ENCODE measurements around the gene CAMK2B.
"Not testable (repeated sequence)": the region's sequence is repeated elsewhere in the genome, so short reads cannot be mapped to it uniquely, and the experiment has no call there.

The CAMK2B gene

DNA sequence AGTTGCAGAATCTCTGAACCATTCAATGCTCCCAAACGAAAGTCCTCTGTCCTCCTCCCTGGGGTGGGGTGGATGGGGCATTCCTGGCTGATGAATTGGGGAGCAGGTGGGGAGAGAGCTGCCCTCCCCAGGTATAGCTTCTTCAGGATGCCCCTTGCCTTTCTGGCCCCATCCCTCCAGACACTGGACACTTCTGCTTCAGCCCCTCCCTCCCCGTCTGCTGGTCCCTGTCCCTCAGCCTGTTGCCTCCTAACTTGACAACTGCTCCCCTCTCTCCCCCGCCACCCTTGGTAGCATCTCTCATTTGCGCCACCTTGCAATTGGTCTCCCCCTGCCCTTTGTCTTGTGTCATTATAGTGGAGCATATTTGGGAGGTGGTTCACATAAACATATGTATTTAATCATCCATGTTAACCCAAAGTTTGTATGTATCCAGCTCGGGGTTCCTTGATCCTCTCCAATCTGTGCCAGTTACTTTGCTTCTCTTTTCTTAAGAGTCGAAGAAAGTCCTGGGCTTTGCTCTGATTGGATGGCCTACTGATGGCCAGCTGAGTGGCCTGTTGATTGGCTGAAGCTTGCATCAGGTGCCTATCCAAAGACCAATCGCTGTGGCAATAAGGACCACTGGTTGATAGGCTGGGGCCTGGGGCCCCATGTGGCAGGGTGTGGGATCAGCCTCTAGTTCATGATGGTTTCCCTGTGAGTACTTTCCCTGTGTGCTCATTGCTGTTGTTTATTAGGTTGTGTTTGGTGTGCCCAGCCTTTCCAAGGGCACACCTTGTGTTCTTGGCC lies 132.2 kb downstream of the CAMK2B start:
- DNase-seq (ENCODE audit: low read depth, low spot score), result no peak

DNA sequence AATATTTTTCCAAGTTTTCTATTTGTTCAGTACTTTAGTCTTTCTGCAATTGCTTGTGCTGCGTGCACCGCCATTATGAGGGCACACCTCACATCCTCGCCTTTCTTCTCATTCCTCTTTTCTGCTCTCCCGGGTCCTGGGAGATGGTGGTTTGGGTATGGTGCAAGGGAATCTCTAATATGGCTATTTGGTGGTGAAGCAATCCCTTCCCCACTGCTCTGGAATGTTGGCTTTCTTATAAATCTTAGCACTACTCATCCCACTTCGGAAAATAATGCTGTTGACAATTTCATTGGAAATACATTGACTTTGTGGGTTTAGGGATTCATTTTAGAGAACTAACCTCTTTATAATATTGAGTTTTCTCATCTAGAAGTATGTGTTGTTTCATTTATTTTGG lies 134.2 kb downstream of the CAMK2B start:
- DNase-seq (ENCODE audit: low read depth, low spot score), result no peak

DNA sequence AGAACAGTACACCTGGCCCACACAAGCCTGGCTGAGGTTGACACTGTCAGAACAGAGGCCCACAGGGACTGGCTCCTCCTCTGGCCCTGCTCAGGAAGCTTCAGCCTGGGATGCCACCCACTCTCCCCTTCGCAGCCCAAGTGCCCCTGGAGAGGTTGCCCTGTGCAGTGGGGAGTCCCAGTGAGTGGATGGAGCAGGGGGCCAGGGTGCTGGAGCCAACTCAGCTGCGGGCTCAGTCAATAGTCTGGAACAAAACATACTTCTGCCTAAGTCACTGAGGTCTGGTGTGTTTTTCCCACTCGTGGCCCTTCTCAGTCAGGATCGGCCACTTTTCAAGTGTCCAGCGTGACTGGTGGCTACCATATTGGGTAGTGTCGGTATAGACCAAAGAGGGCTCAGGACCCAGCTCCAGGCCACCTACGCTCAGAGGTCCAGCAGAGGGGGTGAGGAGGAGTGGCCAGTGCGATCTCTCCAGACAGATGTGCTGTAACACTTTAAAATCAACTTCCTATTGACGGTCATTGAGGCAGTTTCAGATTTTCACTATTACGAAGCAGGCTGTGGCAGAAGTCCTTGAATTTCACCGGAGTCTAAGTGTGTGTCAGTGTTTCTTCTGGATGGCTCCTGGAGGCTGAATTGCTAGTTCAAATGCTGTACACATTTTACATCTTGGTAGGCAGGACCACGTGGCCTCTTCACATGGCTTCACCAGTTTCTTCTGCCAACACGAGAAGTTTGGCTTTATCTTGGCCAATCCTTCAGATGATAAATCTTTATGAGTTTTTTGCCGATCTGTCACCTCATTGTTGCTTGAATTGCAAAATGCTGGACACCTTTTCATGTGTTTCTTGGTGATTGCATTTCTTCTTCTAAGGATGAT lies 135.2 kb downstream of the CAMK2B start:
- no peak for DNase-seq (ENCODE audit: low read depth, low spot score)

DNA sequence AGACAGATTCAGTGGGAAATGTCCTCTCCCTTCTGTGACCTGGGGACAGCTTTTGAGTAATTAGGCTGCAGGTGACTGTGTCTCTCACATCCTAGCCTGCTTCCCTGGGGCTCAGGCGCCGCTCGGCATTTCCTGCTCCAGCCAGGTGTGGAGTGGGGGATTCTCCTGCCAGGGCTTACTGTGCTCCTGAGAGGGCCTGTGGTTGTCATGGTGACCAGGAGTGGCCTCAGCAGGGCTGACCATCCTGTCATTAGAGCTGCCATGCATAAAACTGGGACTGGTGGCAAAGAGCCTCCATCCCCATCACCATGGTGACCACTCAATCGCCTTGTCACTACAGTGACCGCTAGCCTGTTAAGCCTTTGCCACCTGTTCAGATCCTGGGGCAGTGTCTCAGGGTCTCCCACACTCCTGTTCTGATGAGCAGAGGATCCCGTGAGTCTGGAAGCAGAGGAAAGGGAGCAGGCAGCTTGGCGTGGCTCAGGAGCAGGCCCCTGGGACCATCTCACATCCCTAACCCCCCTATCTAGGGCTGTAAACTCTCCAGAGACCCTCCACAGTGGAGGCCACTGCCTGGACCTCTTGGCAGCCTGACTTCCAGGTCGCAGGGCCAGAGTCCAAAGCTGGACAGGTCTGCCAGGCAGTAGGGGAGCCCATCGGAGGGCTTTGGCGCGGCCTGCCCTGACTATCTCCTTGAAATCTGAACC lies 136.0 kb downstream of the CAMK2B start, which contains the start of gene GCK:
TSS of gene GCK (minus strand) at position 154 of the 707 bp plus-strand sequence. CDS start 486 bp downstream, outside the sequence.
- DNase-seq (ENCODE audit: low read depth, low spot score), result no peak

DNA sequence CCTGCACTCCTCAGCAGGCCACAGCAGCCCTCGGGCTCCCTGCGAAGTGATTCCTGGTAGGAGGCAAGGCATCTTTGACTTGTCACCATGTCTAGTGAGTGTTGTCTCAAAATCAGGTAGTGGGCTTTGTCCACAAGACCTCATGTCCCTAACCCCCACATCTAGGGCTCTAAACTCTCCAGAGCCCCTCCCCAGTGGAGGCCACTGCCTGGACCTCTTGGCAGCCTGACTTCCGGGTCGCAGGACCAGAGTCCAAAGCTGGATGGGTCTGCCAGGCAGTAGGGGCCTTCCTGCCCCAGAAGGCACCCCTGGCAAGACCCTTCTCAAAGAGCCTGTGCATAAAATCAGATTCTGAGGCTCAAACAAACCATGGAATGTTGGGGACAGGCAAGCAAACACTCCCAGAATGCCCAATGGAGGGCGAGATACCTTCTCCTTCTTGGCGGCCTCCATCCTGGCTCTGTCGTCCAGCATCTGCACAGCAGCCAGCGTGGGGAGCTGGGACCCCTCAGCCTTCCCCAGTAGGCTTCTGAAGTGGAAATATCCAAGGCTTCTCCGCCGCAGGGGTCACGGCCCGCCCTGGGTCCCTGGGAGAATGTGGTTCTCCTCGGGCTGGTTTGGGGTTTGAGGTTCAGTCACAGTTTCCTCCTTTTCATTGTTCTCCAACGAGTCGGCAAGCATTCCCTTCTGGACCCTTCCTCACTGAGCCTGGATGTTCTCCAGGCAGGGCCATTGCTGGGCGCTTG lies 136.7 kb downstream of the CAMK2B start:
- DNase-seq (ENCODE audit: low read depth, low spot score), result no peak

DNA sequence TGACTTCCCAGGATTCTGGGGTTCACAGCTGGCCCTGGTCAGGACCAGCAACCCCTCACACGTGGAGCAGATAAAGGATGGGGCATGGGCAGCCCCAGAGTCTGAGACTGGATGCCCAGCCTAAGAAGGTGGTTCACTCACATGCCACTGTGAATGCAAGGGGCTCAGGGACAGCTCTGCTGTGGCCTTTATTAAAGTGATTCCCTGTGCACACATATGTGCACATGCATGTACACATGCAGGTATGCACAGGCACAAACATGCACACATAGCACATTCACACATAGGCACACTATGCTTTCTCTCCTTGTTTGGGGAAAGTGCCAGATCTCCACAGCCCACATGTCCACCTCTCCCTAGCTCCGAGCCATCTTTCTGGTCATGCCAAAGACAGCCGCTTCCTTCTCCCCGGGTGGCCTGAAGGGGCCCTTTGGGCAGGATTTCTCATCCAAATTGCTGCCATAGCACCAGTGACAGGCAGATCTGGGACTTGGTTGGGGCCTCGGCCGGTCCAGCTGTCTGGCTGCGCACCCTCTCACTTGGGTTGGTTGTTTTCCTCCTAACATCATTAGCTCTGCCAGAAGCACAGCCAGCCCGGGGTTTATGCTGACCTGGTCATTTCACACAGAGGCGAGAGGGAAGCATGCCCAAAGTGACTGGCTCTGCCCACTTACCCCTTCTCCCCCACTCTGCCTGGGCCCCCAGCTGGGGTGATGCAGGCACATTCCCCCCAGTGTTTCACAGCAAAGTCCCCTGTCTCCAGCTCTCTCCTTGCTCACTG lies 137.6 kb downstream of the CAMK2B start:
- DNase-seq (ENCODE audit: low read depth, low spot score), result no peak

DNA sequence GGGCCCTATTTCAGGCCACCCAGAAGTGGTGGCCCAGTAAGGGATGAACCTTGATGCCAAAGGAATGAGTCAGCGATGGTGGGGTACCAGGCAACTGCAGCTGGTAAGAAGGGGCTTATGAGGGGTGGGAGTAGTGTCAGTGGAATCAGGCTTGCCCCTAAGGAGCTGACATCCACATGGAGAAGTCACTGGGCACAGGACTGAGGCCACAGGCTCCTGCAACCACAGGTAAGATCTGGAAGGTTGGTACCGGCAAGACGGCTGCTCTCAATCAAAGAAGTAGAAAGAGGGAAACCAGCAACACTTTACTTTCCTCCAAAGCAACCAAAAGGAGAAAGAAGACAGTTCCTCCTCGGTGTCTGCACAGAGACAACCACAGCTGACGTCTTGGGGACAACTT lies 138.7 kb downstream of the CAMK2B start:
- no peak for DNase-seq (ENCODE audit: low read depth, low spot score)

DNA sequence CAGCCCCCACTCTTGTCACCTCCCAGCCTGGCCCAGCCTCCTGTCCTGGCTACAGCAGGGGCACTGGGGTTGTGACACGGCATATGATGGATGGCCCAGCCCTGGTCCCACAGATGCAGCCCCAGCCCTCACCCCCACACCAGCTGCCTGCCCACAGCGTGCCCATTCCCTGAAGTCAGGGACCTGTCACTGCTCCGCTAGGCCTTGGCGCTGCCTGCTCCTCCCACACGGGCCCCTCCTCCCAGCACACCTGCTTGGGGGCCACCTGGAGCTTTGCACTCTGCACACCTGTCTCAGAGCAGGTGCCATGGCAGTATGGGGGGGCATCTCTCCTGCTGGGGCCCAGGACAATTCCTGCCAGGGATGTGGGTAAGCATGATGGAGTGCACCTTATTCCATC lies 139.7 kb downstream of the CAMK2B start:
- DNase-seq (ENCODE audit: low read depth, low spot score), result no peak

DNA sequence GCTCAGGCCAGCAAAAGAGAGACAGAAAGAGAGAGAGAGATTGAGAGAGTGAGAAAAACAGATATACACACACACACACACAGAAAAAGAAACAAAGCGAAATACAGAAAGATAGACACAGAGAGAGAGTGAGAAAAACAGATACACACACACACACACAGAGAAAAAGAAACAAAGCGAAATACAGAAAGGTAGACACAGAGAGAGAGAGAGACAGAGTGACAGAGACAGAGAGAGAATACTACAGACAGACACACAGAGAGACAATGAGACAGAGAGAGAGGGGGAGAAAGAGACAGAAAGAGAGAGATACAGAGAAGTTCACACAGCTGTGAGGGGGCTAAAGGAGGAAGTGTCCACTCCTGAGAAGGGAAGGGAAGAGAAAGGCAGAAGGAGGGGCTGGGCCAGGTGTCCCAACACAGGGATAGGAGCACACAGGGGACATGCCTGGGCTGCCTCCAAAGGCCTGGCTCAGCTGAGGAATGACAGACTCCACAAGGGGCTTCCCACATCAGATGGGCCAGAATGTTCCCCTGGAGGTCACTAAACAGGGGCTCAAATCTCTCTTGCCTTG lies 140.4 kb downstream of the CAMK2B start:
- no peak for DNase-seq (ENCODE audit: low read depth, low spot score)

DNA sequence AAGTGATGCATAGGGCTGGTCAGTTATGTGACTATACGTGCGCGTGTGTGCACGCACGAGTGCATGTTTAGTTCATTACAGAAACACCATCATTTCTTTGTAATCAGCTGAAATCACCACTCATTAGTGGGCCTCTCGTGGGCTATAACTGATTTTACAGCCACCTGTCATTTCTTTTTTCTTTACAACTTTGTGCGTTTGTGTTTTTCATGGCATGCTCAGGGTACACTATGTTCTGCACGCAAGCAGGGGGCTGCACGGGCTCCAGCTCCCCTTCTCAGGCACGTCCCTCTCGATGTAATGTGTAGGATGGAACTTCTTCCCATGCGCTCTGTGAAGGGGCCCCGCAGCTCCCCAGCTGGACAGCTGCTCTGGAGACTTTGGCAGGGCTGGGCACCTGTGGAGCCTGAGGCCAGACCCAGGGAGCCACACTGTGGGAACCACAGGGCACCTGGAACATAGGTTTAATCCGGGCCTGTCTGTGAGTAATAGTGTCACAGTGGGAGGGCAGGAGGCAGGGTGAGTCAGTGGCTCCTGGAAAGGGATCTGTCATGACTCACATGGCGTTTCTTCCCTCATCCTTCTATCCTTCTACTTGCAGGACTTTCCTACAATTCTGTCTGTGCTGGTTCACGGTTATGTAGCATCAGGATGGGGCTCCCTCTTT lies 141.1 kb downstream of the CAMK2B start:
- DNase-seq (ENCODE audit: low read depth, low spot score), result no peak

DNA sequence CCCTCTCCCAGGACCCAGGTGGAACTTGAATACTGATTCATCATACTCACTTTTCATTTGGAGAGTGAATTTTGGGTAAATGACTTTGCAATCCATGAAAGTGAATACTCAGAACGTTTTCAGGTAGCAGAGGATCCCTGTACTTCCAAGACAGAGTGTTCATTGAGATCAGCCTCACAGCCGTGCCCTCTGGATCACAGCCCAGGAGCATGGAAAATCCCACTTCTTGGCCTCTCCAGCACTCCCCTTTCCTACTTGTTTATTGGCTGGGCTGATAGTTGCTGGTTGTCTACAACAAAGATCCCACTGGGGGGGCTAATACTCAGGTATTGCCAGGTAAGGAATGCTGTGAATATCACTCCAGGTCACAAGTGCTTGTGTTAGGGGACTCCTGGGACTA lies 142.0 kb downstream of the CAMK2B start:
- no peak for DNase-seq (ENCODE audit: low read depth, low spot score)

DNA sequence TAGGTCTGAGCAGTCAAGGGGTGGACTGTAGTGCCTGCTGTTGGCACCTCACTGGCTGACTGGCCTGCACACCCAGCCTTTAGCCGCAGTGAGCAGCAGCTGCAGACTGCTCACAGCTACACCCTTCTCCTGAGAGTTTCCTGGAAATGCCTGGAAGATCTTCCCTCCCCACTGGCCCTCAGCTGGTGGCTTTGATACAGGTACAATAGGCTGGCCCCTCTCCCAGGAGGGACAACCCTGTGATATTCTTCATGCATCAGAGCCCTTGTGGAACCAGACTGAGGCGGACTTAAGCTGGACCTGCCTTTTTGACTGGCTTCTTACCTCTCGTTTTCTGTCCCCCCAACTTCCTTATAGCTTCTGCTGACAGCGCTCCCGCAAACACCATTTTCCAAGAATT lies 142.6 kb downstream of the CAMK2B start:
- no peak for DNase-seq (ENCODE audit: low read depth, low spot score)

DNA sequence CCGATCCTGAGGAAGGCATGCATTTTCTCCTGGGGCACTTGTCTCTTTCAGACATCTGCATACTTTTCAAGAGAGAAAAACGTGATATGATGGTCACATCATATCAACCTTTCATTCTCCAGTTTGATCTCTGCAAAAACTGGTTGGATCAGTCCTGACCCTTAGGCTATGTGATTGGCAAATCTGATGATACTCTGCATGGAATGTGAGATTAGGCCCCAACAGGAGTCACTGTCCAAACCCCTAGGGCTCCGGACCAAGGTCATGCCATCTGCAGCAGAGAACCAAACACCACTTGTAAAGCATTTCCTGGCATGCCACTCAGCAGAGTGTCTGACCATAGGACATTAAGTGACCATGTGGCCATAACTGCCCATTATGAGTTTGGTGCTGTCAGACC lies 144.8 kb downstream of the CAMK2B start:
- DNase-seq (ENCODE audit: low read depth, low spot score), result no peak

DNA sequence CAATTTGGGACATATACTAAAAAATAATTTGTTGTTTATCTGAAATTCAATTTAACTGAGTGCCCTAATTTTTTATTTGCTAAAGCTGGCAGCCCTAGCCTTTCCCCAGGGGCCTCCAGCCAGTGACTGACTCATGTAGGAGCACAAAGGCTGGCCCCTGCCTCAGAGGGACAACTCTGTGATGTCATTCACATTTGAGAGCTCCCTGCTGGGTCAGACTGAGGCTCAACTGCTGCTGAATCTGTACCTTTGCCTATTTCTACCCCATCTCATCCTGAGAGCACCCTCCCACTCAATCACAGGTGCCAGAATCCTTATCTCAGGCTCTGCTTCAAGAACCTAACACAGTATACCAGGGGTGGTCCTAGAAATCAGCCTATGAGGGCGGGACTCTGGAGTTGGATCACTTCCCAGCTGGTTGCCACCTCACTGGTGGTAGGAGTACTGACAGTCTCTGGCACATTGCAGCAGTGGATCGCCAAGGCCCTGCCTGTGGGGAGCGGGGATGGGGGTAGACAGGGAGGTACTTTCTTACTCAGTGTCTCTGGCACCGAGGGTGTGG lies 147.7 kb downstream of the CAMK2B start:
- DNase-seq (ENCODE audit: low read depth, low spot score), result no peak

DNA sequence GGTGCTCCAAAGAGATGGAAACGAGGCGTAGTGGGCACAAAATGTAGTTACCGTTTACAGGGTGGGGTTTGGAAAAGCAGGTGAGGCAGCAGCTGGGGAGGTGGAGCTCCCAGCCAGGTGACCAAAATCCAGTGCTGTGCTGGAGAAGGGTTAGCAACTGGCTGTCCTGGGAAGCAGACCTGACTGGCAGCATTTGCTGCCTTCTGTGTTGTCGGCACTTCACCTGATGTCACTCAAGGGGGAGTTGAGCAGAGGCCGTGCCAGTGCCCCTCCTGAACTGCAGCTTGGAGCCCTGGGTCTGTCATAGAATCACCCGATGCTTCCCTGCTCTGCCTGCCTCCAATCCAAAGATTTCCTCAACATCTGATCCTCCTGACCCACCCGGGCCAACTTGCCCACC lies 148.9 kb downstream of the CAMK2B start:
- no peak for DNase-seq (ENCODE audit: low read depth, low spot score)

DNA sequence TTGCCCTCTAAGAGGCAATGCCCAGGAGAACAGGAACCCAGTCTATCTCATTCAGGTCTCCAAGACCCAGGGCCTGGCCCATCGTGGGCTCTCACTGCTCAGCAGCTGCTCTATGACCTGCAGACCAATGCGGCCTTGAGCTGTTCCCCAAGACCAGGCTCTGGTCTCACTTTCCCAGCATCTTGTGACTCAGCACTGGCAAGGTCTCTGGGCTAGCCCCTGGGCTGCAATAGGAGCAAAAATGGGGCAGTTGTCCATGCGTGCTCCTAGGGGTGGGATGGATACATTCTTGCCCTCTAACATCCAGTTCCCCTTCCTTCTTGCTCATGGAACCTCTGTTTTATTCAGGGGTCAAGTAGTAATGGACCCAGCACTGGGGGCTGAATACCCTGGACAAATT lies 149.7 kb downstream of the CAMK2B start:
- no peak for DNase-seq (ENCODE audit: low read depth, low spot score)

DNA sequence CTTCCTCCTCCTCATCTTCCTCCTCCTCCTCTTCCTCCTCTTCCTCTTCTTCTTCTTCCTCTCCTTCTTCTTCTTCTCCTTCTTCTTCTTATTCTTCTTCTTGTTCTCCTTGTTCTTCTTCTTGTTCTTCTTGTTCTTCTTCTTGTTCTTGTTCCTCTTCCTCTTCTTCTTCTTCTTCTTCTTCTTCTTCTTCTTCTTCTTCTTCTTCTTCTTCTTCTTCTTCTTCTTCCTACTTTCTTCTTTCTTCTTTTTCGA lies 150.8 kb downstream of the CAMK2B start:
- not testable (repeated sequence) for DNase-seq (ENCODE audit: low read depth, low spot score)

DNA sequence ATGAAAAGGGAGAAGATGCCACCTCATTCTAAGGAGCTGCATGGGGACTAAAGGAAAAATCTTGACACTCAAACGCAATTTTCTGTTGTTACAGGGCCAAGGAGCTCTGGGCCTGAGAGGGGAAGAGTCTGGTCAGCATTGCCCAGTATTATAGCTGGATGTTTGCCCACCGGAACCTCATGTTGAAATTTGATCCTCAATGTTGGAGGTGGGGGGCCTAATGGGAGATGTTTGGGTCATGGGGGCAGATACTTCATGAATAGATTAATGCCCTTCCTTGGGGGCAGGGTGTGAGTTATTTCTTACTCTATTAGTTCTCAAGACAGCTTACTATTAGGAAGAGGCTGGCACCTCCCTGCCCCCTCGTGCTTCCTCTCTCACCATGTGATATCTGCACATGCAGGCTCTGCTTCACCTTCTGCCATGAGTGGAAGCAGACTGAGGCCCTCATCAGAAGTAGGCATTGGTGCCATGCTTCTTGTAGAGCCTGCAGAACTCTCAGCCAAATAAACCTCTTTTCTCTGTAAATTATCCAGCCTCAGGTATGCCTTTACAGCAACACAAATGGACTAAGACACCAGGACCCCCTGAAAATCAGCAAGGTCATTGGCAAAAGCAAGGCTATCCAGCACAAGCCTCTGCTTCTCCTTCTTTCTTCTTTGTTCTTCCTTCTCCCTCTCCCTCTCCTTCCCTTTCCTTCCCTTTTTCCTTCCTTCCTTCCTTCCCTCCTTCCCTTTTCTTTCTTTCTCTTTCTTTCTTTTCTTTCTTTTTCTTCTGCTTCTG lies 151.3 kb downstream of the CAMK2B start:
- no peak for DNase-seq (ENCODE audit: low read depth, low spot score)
